OCI-LY1 (cell line): Measurements from ENCODE around the gene ANGPTL7.

Experiments used
- H2AFZ ChIP-seq: fragments of 200-600 bp; sonication (generic), shearing (Covaris generic); 2 replicates; pipeline ENCODE4 v1.6.0; 2014; ENCODE audit warnings: antibody characterized with exemption, mild to moderate bottlenecking, low read length
- H3F3A ChIP-seq: fragments of 200-600 bp; sonication (generic), shearing (Covaris generic); 2 replicates; pipeline ENCODE4 v1.6.0; 2014; ENCODE audit warnings: mild to moderate bottlenecking, antibody characterized with exemption, low read length, moderate library complexity; ENCODE audit not compliant: insufficient read depth
- H3K27ac ChIP-seq: fragments of 200-600 bp; sonication (generic); 2 replicates; pipeline ENCODE4 v1.5.1; 2014; ENCODE audit warnings: low read length, mixed run types, mild to moderate bottlenecking, low read depth; ENCODE audit not compliant: poor library complexity, severe bottlenecking
- H3K27me3 ChIP-seq: fragments of 200-600 bp; sonication (generic); 2 replicates; pipeline ENCODE4 v1.6.0; 2014; ENCODE audit warnings: antibody characterized with exemption, mild to moderate bottlenecking, low read length, moderate library complexity; ENCODE audit not compliant: insufficient read depth
- H3K36me3 ChIP-seq: fragments of 200-600 bp; sonication (generic); 2 replicates; pipeline ENCODE4 v1.6.1; 2014; ENCODE audit warnings: mild to moderate bottlenecking, antibody characterized with exemption, low read length, moderate library complexity, mixed read lengths; ENCODE audit not compliant: insufficient read depth
- H3K4me1 ChIP-seq: fragments of 200-600 bp; sonication (generic); 2 replicates; pipeline ENCODE4 v1.5.1; 2014; ENCODE audit warnings: mild to moderate bottlenecking, low read length, moderate library complexity; ENCODE audit not compliant: insufficient read depth, severe bottlenecking
- H3K4me2 ChIP-seq: fragments of 200-600 bp; sonication (generic), shearing (Covaris generic); 2 replicates; pipeline ENCODE4 v1.6.1; 2014; ENCODE audit warnings: low read length
- H3K4me3 ChIP-seq: fragments of 200-600 bp; sonication (generic); 2 replicates; pipeline ENCODE4 v1.5.1; 2014; ENCODE audit warnings: low read length, low read depth, mild to moderate bottlenecking, mixed read lengths; ENCODE audit not compliant: poor library complexity, severe bottlenecking
- H3K79me2 ChIP-seq: fragments of 200-600 bp; shearing (Covaris generic); 2 replicates; pipeline ENCODE4 v1.6.1; 2016; ENCODE audit warnings: mixed run types, low read length, mixed read lengths; ENCODE audit not compliant: insufficient read depth
- H3K9ac ChIP-seq: fragments of 200-600 bp; sonication (generic), shearing (Covaris generic); 2 replicates; pipeline ENCODE4 v1.6.1; 2014; ENCODE audit warnings: mild to moderate bottlenecking, low read length, mixed read lengths
- H3K9me2 ChIP-seq: fragments of 200-600 bp; sonication (generic), shearing (Covaris generic); 2 replicates; pipeline ENCODE4 v1.6.1; 2014; ENCODE audit warnings: low read depth, mild to moderate bottlenecking, low read length, mixed read lengths
- H3K9me3 ChIP-seq: fragments of 200-600 bp; shearing (Covaris generic); 2 replicates; pipeline ENCODE4 v1.6.1; 2014; ENCODE audit warnings: low read length, mixed read lengths
- H4K20me1 ChIP-seq: fragments of 200-600 bp; sonication (generic), shearing (Covaris generic); 2 replicates; pipeline ENCODE4 v1.6.0; 2016; ENCODE audit warnings: mild to moderate bottlenecking, low read length; ENCODE audit not compliant: insufficient read depth
- CTCF ChIP-seq: fragments of 200-600 bp; sonication (generic), shearing (Covaris generic); IDR thresholded peaks from 2 replicates; pipeline ENCODE4 v1.5.1; 2017; ENCODE audit warnings: mild to moderate bottlenecking, antibody characterized with exemption, low read length, moderate library complexity, mixed read lengths
- EZH2 ChIP-seq: fragments of 200-600 bp; sonication (generic), shearing (Covaris generic); IDR thresholded peaks from 2 replicates; pipeline ENCODE4 v1.8.0; 2017; ENCODE audit warnings: borderline replicate concordance, mixed run types, mild to moderate bottlenecking, antibody characterized with exemption, low read length, moderate library complexity, mixed read lengths

ANGPTL7 gene

GRCh38 chr1:11180342-11180744 lies 8.8 kb upstream of the ANGPTL7 start:
- Histone ChIP-seq H3K79me2 (no peaks in the 10 kb centered on the region), H3K9me2 (no peaks in the 10 kb centered on the region), H3K9me3 (no peaks in the 10 kb centered on the region), H4K20me1 (no peaks in the 10 kb centered on the region), H3K4me2 (no peak overlapping the region), H2AFZ (no peak overlapping the region), H3K27me3 (no peaks in the 10 kb centered on the region), H3K36me3 (peaks cover 28% of the 10 kb centered on the region), H3K27ac (no peak overlapping the region), H3K9ac (no peak overlapping the region), H3F3A (no peaks in the 10 kb centered on the region), H3K4me1 (no peaks in the 10 kb centered on the region), H3K4me3 (no peak overlapping the region)
- TF ChIP-seq EZH2 (no peak), CTCF (no peak)

GRCh38 chr1:11182884-11183283 lies 6.3 kb upstream of the ANGPTL7 start:
- H3K4me3 ChIP-seq, result no peak overlapping the region
- no peak for TF ChIP-seq EZH2
- no peak for TF ChIP-seq CTCF
- H3K27ac ChIP-seq, result no peak overlapping the region
- no peaks in the 10 kb centered on the region for H3K4me1 ChIP-seq
- H4K20me1 ChIP-seq, result no peaks in the 10 kb centered on the region
- H2AFZ ChIP-seq, result no peak overlapping the region
- H3F3A ChIP-seq, result no peaks in the 10 kb centered on the region
- H3K9me3 ChIP-seq, result no peaks in the 10 kb centered on the region
- no peaks in the 10 kb centered on the region for H3K79me2 ChIP-seq
- no peaks in the 10 kb centered on the region for H3K27me3 ChIP-seq
- H3K9me2 ChIP-seq, result no peaks in the 10 kb centered on the region
- H3K36me3 ChIP-seq, result peaks cover 36% of the 10 kb centered on the region
- H3K9ac ChIP-seq, result no peak overlapping the region
- no peak overlapping the region for H3K4me2 ChIP-seq

- Histone ChIP-seq H3K36me3 (peaks cover 47% of the 10 kb centered on the region), H2AFZ (no peak overlapping the region), H4K20me1 (no peaks in the 10 kb centered on the region)
Measured at GRCh38 chr1:11184973-11185372, 4.2 kb upstream of the ANGPTL7 start.

More at GRCh38 chr1:11184973-11185372, 4.2 kb upstream of the ANGPTL7 start:
- Histone ChIP-seq H3K4me1 (no peaks in the 10 kb centered on the region), H3K4me2 (no peak overlapping the region), H3K9me3 (no peaks in the 10 kb centered on the region), H3K9ac (no peak overlapping the region), H3K9me2 (no peaks in the 10 kb centered on the region), H3K27ac (no peak overlapping the region), H3K27me3 (no peaks in the 10 kb centered on the region), H3K4me3 (no peak overlapping the region), H3F3A (no peaks in the 10 kb centered on the region), H3K79me2 (no peaks in the 10 kb centered on the region)
- no peak for TF ChIP-seq EZH2
- no peak for TF ChIP-seq CTCF
